ENCODE data around the gene ARHGEF12.
A peak's percentile ranks its signal among the peaks of the same experiment; 100 is the strongest.

ARHGEF12 gene

GRCh38 chr11:120389693-120390584 is 53.7 kb downstream of the ARHGEF12 start:
- DNase-seq (ENCODE audit: low spot score), result no peak

- DNase-seq (ENCODE audit: low spot score), result no peak
Measured at GRCh38 chr11:120390585-120390922, 54.3 kb downstream of the ARHGEF12 start.

- peak; percentile 88 for DNase-seq (ENCODE audit: low spot score)
Measured at GRCh38 chr11:120391292-120391691, 55.1 kb downstream of the ARHGEF12 start.

- DNase-seq (ENCODE audit: low spot score), result no peak
Measured at GRCh38 chr11:120391854-120392253, 55.6 kb downstream of the ARHGEF12 start.

GRCh38 chr11:120392314-120392713 is 56.1 kb downstream of the ARHGEF12 start:
- DNase-seq (ENCODE audit: low spot score), result no peak

- no peak for DNase-seq (ENCODE audit: low spot score)
Measured at GRCh38 chr11:120392793-120393192, 56.6 kb downstream of the ARHGEF12 start.

GRCh38 chr11:120394119-120394518 is 57.9 kb downstream of the ARHGEF12 start:
- no peak for DNase-seq (ENCODE audit: low spot score)

- no peak for DNase-seq (ENCODE audit: low spot score)
Measured at GRCh38 chr11:120395778-120396177, 59.6 kb downstream of the ARHGEF12 start.

GRCh38 chr11:120398132-120398531 is 61.9 kb downstream of the ARHGEF12 start:
- no peak for DNase-seq (ENCODE audit: low spot score)

GRCh38 chr11:120399307-120399706 is 63.1 kb downstream of the ARHGEF12 start:
- no peak for DNase-seq (ENCODE audit: low spot score)

GRCh38 chr11:120400564-120401364 is 64.6 kb downstream of the ARHGEF12 start:
- DNase-seq (ENCODE audit: low spot score), result peak; percentile 26

- DNase-seq (ENCODE audit: low spot score), result no peak
Measured at GRCh38 chr11:120401506-120401905, 65.3 kb downstream of the ARHGEF12 start.

GRCh38 chr11:120403966-120404365 is 67.8 kb downstream of the ARHGEF12 start:
- no peak for DNase-seq (ENCODE audit: low spot score)

GRCh38 chr11:120404495-120404894 is 68.3 kb downstream of the ARHGEF12 start:
- DNase-seq (ENCODE audit: low spot score), result no peak

- no peak for DNase-seq (ENCODE audit: low spot score)
Measured at GRCh38 chr11:120409655-120410054, 73.4 kb downstream of the ARHGEF12 start.

GRCh38 chr11:120410622-120411380 is 74.6 kb downstream of the ARHGEF12 start:
- no peak for DNase-seq (ENCODE audit: low spot score)

- no peak for DNase-seq (ENCODE audit: low spot score)
Measured at GRCh38 chr11:120413480-120413879, 77.3 kb downstream of the ARHGEF12 start.

- DNase-seq (ENCODE audit: low spot score), result no peak
Measured at GRCh38 chr11:120420572-120420971, 84.4 kb downstream of the ARHGEF12 start.

GRCh38 chr11:120424185-120424969 is 88.2 kb downstream of the ARHGEF12 start:
- no peak for DNase-seq (ENCODE audit: low spot score)

- no peak for DNase-seq (ENCODE audit: low spot score)
Measured at GRCh38 chr11:120424970-120425332, 88.7 kb downstream of the ARHGEF12 start.

GRCh38 chr11:120425527-120425926 is 89.3 kb downstream of the ARHGEF12 start:
- no peak for DNase-seq (ENCODE audit: low spot score)

- DNase-seq (ENCODE audit: low spot score), result no peak
Measured at GRCh38 chr11:120430146-120430545, 93.9 kb downstream of the ARHGEF12 start.
